GM12891 (cell line): ENCODE results near the gene RIPOR3.

Source experiments
- POLR2A ChIP-seq: IDR thresholded peaks from 2 replicates; pipeline ENCODE4 v1.6.1; 2011; ENCODE audit warnings: low read depth, low read length, control low read depth
- SPI1 ChIP-seq: IDR thresholded peaks from 2 replicates; pipeline ENCODE4 v1.6.1; 2011; ENCODE audit warnings: low read depth, low read length, control low read depth

DNA sequence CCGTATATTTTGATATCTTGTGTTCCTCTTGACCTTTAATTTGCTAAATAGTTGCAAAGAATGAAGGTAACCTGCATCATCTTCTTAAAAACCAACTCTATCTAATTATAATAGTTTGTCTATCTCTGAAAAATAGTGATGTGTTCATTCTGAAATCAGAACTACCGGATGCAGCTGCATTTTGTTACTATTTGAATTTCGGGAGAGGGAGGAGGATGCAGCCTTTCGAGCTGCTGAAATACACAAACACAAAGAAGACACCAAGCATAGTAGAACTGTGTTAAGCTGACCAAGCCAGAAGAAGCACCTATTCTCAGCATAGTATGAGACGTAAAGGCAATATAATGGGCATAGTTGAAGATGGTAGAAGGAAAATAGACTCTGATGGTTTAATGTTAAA lies 148.0 kb downstream of the RIPOR3 start:
- TF ChIP-seq SPI1 (no peak), POLR2A (no peak)
